ENCODE results near the gene DCUN1D2.

Gene DCUN1D2

DNA sequence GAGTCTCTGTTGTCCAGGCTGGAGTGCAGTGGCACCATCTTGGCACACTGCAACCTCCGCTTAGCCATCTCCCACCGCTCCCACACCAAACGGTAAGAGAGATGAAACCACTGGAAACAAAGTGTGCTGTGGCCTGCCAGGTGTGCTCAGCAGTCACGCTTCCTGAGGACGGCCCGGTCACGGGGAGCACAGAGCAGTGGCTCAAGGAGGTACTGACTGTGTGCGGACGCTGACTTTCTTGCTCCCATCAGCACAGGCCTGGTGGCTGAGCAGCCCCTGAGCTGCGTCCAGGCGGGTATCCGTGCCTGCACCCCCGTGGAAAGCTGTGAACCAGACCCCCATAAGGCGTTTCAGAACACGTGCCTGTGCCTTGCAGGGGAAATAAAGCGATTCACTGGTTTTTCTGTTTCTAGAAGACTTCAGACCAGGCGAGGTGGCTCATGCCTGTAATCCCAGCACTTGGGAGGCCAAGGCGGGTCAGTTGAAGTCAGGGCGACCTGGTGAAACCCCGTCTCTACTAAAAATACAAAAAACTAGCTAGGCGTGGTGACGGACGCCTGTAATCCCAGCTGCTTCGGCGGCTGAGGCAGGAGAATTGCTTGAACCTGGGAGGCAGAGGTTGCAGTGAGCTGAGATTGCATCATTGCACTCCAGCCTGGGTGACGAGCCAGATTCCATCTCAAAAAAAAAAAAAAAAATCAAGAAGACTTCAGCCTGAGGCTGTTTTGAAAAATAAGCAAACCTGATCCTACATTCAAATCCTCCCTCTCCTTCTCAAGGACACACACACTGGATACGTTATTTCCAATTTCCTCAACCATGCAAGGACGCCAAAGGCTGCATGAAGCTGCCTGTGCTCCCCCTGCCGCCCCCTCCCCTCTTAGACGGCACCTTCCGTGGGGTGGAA, 62.7 kb downstream of the DCUN1D2 start:
- Mint-ChIP-seq H3K4me3 (no peak overlapping the region), H3K27me3 (no peaks in the 10 kb centered on the region), H3K4me1 (no peaks in the 10 kb centered on the region), H3K36me3 (ENCODE audit: low read depth) (no peaks in the 10 kb centered on the region), H3K9me3 (no peaks in the 10 kb centered on the region), H3K27ac (no peak overlapping the region)
- DNase-seq (no peak), ATAC-seq (no peak)

DNA sequence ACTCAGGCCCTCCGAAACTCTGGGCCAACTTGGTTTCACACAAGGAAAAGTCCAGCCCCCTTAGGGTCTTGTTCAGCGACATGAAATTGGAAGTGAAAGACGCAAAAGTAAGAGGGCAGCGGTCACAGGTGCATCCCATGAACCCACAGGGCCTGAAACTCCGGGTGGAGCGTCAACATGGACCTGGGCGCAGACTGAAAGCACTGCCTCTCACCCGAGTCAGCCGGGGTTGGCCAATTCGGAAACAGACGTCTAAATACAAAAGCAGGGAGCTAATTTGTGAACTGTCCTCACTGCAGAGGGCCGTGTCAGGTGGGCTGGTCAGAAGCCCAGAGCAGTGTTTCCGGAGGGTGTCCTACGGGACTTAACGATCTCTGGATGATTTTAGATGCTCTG, 63.9 kb downstream of the DCUN1D2 start:
- no peak overlapping the region for H3K27ac Mint-ChIP-seq
- no peak for ATAC-seq
- no peak for DNase-seq
- no peaks in the 10 kb centered on the region for H3K27me3 Mint-ChIP-seq
- no peaks in the 10 kb centered on the region for H3K4me1 Mint-ChIP-seq
- no peaks in the 10 kb centered on the region for H3K36me3 Mint-ChIP-seq (ENCODE audit: low read depth)
- no peak overlapping the region for H3K4me3 Mint-ChIP-seq
- H3K9me3 Mint-ChIP-seq, result no peaks in the 10 kb centered on the region

DNA sequence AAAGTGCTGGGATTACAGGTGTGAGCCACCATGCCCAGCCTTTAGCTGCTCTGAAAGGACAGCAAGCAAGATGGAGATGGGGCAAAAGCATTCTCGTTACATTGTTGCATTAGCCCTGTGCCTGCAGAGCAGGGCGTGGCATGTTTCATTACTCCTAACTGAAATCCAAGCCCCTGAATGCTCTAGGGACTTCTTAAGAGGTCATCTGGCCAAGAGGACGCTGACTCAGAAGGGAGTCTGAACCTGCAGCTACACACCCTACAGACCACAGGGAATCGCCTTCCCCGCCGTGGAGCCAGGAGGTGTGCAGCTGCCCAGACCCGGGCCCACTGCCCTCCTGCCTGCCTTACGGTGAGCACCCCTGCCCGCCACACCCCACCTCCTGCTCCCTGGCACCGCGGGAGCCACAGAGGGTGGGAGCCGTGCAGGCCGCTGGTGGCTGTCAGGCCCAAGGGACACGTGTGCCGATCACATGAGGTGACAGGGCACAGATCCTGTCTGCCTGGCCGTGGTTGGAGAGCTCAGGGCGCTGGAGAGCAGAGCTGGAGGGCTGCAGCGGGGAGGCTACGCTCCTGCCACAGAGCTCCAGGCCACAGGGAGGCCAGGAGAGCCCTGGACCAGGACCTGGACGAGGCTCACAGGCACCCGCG, 64.4 kb downstream of the DCUN1D2 start:
- H3K9me3 Mint-ChIP-seq, result no peaks in the 10 kb centered on the region
- no peak overlapping the region for H3K4me3 Mint-ChIP-seq
- H3K4me1 Mint-ChIP-seq, result no peaks in the 10 kb centered on the region
- no peak for DNase-seq
- no peaks in the 10 kb centered on the region for H3K36me3 Mint-ChIP-seq (ENCODE audit: low read depth)
- no peak overlapping the region for H3K27ac Mint-ChIP-seq
- ATAC-seq, result no peak
- H3K27me3 Mint-ChIP-seq, result no peaks in the 10 kb centered on the region

DNA sequence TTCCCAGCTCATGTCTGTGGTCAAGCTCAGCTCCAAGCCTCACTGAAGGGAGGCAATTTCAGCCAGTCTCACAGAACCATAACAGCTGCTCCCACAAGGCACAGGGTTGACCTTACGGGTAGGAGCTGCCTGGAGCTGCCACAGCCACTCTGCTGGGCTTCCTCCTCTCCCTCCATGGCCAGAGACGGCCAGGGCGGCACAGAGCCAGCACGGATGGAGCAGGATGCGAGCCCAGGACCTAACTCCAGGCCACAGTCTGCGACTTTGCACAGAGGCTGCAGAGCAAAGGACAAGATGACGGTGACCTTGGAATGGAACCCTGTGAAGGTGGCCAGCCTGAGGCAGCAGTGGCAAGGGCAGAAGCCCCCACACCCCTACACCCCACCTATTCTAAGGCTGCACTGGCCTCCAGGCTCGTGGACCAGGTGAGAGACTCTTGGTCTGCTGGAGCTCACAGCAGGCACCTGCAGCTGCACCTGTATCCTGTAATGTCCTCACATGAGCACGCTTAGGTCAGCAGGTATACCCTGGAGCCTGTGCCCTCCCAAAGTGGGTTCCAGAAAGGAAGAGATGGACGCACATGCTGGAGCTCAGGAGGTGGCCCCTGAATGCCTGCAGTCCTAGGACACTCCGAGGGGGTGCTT, 66.9 kb downstream of the DCUN1D2 start:
- no peaks in the 10 kb centered on the region for H3K4me1 Mint-ChIP-seq
- DNase-seq (no peak), ATAC-seq (no peak)
- no peaks in the 10 kb centered on the region for H3K36me3 Mint-ChIP-seq (ENCODE audit: low read depth)
- no peaks in the 10 kb centered on the region for H3K9me3 Mint-ChIP-seq
- H3K27ac Mint-ChIP-seq, result no peak overlapping the region
- H3K4me3 Mint-ChIP-seq, result no peak overlapping the region
- H3K27me3 Mint-ChIP-seq, result no peaks in the 10 kb centered on the region

DNA sequence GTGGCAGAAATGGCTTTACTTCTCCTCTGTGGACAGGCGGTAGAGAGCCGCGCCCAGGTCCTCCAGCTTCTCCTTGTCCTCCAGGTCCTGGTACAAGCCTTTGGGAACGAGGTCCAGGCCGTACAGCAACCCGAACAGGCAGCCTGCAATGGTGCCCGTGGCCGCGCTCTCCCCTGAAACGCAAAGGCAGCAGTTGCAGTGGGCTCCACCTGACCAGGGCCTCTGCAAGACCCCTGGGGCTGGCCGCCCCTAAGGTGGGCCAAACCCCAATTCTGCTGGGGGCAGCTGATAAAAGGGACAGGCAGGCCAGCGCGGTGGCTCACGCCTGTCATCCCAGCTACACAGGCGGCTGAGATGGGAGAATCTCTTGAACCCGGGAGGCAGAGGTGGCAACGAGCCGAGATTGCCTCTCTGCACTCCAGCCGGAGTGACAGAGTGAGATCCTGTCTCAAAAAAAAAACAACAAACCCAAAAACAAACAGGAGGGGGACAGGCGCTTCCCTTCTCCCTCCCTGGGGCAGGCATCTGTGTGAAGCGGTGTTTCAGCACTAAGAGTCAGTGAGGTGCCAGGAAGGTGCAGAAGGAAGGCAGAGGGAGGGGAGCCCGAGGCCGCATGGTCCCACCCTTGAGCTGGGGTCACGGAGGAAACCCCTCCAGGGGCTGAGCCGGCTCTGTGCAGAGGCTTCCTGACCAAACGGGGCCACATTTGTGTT, 67.5 kb downstream of the DCUN1D2 start:
- no peak for ATAC-seq
- Mint-ChIP-seq H3K4me3 (no peak overlapping the region), H3K27me3 (no peaks in the 10 kb centered on the region), H3K4me1 (no peaks in the 10 kb centered on the region), H3K36me3 (ENCODE audit: low read depth) (no peaks in the 10 kb centered on the region), H3K9me3 (no peaks in the 10 kb centered on the region), H3K27ac (no peak overlapping the region)
- no peak for DNase-seq

DNA sequence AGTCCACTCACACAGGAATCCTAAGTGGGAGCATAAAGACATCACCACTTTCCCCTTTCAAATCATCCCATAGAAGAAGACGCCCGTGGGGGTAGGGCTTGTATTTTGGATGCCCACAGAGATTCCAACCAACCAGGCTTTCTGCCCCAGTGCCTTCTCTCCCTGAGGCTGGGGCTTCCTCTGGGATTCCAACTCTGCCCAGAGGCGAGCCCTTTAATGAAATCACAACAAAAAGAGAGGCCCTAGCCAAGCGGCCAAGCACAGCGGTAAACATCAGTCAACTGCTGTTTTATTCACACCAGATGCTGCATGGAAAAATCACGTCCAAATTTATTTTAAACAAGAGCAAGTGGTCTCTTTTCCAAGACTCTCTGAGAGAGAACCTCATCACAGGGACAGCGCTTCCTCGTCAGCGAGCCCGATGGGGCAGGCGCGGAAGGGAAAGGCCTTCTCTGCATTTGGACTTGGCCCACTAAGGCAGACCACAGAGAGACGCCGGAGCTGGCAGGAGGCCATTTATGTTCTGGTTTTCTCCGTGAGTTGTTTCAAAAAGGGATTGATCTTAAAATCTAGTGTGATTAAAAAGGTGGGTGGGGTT, 68.7 kb downstream of the DCUN1D2 start:
- Mint-ChIP-seq H3K4me3 (no peak overlapping the region), H3K4me1 (no peaks in the 10 kb centered on the region), H3K9me3 (no peaks in the 10 kb centered on the region), H3K27ac (no peak overlapping the region), H3K36me3 (ENCODE audit: low read depth) (no peaks in the 10 kb centered on the region), H3K27me3 (no peaks in the 10 kb centered on the region)
- ATAC-seq (no peak), DNase-seq (no peak)

DNA sequence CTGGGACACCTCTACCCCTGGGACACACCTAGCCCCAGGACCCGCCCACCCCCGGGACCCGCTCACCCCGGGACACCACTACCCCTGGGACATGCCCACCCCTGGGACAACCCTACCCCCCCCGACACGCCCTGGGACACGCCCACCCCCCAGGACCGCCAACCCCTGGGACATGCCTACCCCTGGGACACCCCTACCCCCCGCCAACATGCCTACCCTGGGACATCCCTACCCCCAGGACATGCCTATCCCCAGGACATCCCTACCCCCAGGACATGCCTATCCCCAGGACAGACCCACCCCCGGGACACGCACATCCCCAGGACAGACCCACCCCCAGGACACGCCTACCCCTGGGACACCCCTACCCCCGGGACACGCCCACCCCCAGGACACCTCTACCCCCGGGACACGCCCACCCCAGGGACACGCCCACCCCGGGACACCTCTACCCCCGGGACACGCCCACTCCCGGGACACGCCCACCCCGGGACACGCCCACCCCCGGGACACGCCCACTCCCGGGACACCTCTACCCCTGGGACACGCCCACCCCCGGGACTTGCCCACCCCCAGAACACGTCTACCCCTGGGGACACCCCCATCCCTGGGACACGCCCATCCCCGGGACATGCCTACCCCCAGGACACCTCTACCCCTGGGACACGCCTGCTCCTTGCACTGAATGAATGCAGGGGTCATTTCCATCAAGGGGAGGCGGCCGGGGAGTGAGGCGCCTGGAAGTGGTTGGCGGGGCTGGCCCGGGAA, 69.5 kb downstream of the DCUN1D2 start:
- DNase-seq, result no peak
- Mint-ChIP-seq H3K36me3 (ENCODE audit: low read depth) (no peaks in the 10 kb centered on the region), H3K4me3 (no peak overlapping the region), H3K9me3 (no peaks in the 10 kb centered on the region), H3K4me1 (no peaks in the 10 kb centered on the region), H3K27ac (no peak overlapping the region), H3K27me3 (no peaks in the 10 kb centered on the region)
- ATAC-seq, result no peak

DNA sequence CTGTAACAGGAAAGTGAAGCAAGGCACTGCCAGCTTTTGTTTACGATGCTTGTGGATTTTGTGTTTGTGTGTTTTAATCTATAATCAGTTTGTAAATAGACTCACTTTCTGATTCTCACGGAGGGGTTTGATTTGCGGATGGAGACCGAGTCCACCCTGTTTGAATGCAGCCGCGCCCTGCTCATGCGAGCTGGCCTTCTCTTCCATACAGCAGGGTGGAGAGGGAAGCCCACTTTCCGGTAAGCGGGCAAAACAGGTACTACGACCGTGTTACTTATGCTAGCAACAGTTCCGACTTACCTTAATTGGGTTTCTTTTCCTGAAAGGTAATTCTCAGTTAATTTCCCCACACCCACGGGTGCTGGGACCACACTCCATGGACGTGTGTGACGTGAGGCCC, 70.3 kb downstream of the DCUN1D2 start:
- Mint-ChIP-seq H3K4me1 (no peaks in the 10 kb centered on the region), H3K27me3 (no peaks in the 10 kb centered on the region), H3K36me3 (ENCODE audit: low read depth) (no peaks in the 10 kb centered on the region), H3K27ac (no peak overlapping the region), H3K9me3 (no peaks in the 10 kb centered on the region), H3K4me3 (no peak overlapping the region)
- DNase-seq, result no peak
- ATAC-seq, result no peak

DNA sequence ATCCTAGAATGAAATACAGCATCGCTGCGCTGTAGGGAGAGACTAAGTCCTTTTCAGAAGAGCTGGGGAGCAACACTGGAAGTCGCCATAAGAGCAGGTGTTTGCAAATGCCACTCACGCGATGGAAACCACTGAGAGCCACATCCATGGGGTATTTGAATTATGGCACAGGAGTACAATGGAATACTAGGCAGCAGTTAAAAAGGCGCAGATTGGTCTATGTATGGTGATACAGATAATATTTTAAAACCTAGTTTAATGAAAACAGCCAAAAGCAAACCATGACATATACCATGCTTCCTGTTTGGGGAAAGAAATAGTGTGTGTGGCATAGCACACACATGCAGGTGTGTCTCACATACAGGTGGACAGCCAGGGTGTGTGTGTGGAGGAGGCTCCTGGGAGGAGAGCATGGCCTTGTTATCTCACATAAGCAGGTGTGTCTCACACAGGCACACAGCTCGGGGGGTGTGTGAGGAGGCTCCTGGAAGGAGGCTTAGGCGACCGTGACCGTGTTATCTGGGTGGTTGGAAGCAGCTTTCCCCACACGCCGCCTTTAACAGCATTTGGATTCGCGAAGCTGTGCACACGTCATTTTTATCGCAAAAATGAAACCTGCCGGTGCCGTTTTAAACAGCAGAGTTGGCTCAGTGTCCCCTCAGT, 70.8 kb downstream of the DCUN1D2 start:
- Mint-ChIP-seq H3K27ac (no peak overlapping the region), H3K9me3 (no peaks in the 10 kb centered on the region), H3K27me3 (no peaks in the 10 kb centered on the region), H3K36me3 (ENCODE audit: low read depth) (no peaks in the 10 kb centered on the region), H3K4me3 (no peak overlapping the region), H3K4me1 (no peaks in the 10 kb centered on the region)
- no peak for ATAC-seq
- DNase-seq, result no peak

DNA sequence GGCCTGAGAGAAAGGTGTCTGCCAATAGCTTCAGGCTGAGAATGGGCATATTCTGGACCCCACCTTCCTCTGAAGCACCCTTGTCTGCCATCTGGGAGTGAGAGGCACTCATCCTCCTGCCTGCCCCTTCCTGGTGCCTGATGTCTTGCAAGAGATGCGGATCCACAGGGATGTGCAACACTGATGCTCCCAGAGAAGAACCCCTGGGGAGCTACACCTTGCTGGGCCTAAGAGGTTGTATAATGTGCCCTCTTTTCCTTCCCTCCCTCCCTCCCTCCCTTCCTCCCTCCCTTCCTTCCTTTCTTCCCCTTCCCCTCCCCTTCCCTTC, 71.8 kb downstream of the DCUN1D2 start:
- Mint-ChIP-seq H3K9me3 (no peaks in the 10 kb centered on the region), H3K27ac (no peak overlapping the region), H3K27me3 (no peaks in the 10 kb centered on the region), H3K4me3 (no peak overlapping the region), H3K4me1 (no peaks in the 10 kb centered on the region), H3K36me3 (ENCODE audit: low read depth) (no peaks in the 10 kb centered on the region)
- ATAC-seq, result no peak
- no peak for DNase-seq

DNA sequence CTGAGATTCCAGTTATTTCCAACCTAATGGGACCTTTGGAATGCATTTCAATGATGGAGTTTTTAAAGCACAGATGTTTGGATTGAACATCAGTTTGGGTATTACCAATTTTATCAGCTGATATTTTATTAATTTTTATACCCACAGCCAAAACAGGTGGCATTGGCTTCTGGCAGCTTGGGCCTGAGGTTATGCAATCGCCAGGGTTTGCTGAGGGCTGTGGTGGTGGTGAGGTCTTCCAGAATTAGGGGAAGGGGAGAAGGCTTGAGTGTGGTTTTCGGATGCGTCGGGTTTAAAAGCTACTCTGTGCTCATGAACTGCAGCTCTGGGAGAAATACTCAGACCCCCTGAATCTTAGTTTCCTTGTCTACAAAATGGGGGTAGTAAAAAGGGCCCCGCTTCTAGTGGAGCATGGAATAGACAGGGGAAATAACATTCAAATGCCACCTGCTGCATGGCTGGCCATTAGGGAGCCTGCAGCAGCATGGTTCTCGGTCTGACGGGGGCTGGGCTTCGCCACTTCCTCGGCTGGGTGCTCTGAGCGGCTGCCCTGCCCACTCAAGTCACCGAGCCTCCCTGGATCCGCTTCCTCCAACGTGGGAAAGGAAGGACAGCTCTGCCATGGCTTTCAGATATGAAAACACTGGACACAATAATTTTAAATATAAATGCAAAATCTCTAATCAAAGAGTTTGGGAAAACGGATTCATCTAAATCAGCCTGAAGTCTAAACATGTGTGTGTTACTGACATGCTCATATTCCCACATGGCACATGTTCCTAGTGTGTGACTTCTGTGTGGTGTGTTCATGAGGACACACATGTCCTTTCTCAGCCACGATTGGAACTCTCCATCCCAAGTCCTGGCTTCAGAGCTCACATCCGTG, 72.4 kb downstream of the DCUN1D2 start:
- Mint-ChIP-seq H3K9me3 (no peaks in the 10 kb centered on the region), H3K36me3 (ENCODE audit: low read depth) (no peaks in the 10 kb centered on the region), H3K27ac (no peak overlapping the region), H3K4me3 (no peak overlapping the region), H3K4me1 (no peaks in the 10 kb centered on the region), H3K27me3 (no peaks in the 10 kb centered on the region)
- DNase-seq (no peak), ATAC-seq (no peak)

DNA sequence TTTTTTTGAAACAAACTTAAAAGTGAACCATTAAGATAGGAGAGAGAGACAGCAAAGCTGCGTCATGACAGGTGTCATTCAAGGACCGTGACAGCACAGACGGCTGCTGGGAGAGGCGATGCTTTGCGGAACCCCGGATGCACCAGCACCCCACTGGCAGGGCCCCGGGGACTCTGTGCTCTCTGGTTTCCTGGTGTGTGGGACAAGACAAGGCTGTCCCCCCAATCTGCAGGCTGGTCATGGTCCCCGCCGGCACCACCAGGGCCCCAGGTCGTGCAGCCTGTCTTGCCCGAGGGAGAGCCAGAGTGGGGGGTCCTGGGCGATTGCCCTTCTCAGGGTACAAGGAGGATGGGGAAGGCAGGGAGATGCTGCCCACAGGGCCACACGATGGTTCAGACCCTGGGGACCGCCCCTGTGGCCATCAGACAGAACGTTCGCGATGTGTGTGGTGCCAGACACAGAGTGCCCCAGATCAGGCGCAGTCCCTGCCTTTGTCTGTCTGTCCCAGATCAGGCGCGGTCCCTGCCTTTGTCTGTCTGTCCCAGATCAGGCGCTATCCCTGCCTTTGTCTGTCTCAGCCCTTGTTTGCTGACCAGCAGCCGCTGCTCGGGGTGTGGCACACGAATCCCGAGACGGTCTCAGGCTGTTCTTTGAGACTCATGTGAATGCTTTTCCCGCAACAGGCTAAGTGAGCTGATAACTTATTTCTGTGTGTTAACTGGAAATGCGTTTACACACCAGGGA, 73.3 kb downstream of the DCUN1D2 start:
- no peaks in the 10 kb centered on the region for H3K27me3 Mint-ChIP-seq
- no peaks in the 10 kb centered on the region for H3K4me1 Mint-ChIP-seq
- ATAC-seq, result peak; percentile 22
- no peak overlapping the region for H3K4me3 Mint-ChIP-seq
- no peaks in the 10 kb centered on the region for H3K36me3 Mint-ChIP-seq (ENCODE audit: low read depth)
- H3K27ac Mint-ChIP-seq, result no peak overlapping the region
- H3K9me3 Mint-ChIP-seq, result no peaks in the 10 kb centered on the region
- DNase-seq, result no peak

Data from activated naive CD8-positive, alpha-beta T cell treated with anti-CD3 and anti-CD28 coated beads, Interleukin-2, amount 50 U/mL, for 24 hours (primary cell).